GM12891 (cell line): ENCODE results near the gene IGF2R.

Experiments used
- POLR2A ChIP-seq: IDR thresholded peaks from 2 replicates; pipeline ENCODE4 v1.6.1; 2011; ENCODE audit warnings: low read depth, low read length, control low read depth
- POLR2AphosphoS5 ChIP-seq: IDR thresholded peaks from 2 replicates; pipeline ENCODE4 v1.6.1; 2011; ENCODE audit warnings: low read depth, low read length, control low read depth
- SPI1 ChIP-seq: IDR thresholded peaks from 2 replicates; pipeline ENCODE4 v1.6.1; 2011; ENCODE audit warnings: low read depth, low read length, control low read depth
- TAF1 ChIP-seq: IDR thresholded peaks from 2 replicates; pipeline ENCODE4 v1.6.1; 2011; ENCODE audit warnings: low read depth, low read length, control low read depth

- TF ChIP-seq POLR2A (no peak), POLR2AphosphoS5 (no peak), TAF1 (no peak), SPI1 (no peak)
These were observed 134.9 kb downstream of the IGF2R start for GRCh38 chr6:160103825-160104100.
